GM23338 (cell line): ENCODE measurements around the gene LMO7.
"Not testable (repeated sequence)": the region's sequence is repeated elsewhere in the genome, so short reads cannot be mapped to it uniquely, and the experiment has no call there.

Experiments used
- EZH2 ChIP-seq: fragments of 200-600 bp; sonication (generic); IDR thresholded peaks from one replicate; pipeline ENCODE4 v1.8.0; 2017; ENCODE audit warnings: antibody characterized with exemption, mild to moderate bottlenecking, low read depth; ENCODE audit not compliant: unreplicated experiment
- POLR2AphosphoS5 ChIP-seq: IDR thresholded peaks from 2 replicates; pipeline ENCODE4 v1.6.1; 2016; ENCODE audit warnings: antibody characterized with exemption, low read depth
- TF ChIP-seq, protein P1 (sequence below), 2 experiments: fragments of 200-600 bp in 1 of 2; sonication (generic) in 1 of 2; conservative IDR thresholded peaks; 2 replicates each; pipeline versions ENCODE4 v1.5.1 to v1.6.1; 2016 to 2017; ENCODE audit warnings: antibody characterized with exemption in 2 of 2, low read depth in 2 of 2, mild to moderate bottlenecking in 2 of 2, moderate library complexity in 1 of 2
- TF ChIP-seq, protein P2 (sequence below): fragments of 250-450 bp; sonication (Bioruptor Pico); IDR thresholded peaks from 2 replicates; pipeline ENCODE4 v1.5.0; 2020; ENCODE audit warnings: mild to moderate bottlenecking, moderate library complexity
- TF ChIP-seq, protein P3 (sequence below): IDR thresholded peaks from 2 replicates; pipeline ENCODE4 v1.6.1; 2016; ENCODE audit warnings: antibody characterized with exemption
- TF ChIP-seq, protein P4 (sequence below): IDR thresholded peaks from one replicate; pipeline ENCODE4 v1.6.1; 2018; ENCODE audit warnings: antibody characterized with exemption; ENCODE audit not compliant: unreplicated experiment

DNA sequence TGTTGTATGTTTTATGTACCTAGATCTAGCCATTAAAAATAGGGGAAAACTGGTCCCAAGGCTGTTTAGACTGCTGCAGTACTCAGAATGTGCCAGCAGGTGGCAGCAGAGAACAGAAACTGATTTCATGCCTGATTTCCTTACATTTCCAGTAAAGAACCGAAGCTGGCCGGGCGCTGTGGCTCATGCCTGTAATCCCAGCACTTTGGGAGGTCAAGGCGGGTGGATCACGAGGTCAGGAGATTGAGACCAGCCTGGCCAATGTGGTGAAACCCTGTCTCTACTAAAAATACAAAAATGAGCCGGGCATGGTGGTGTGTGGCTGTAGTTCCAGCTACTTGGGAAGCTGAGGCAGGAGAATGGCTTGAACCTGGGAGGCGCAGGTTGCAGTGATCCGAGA, 59.8 kb downstream of the LMO7 start:
- TF ChIP-seq, protein P1, sequence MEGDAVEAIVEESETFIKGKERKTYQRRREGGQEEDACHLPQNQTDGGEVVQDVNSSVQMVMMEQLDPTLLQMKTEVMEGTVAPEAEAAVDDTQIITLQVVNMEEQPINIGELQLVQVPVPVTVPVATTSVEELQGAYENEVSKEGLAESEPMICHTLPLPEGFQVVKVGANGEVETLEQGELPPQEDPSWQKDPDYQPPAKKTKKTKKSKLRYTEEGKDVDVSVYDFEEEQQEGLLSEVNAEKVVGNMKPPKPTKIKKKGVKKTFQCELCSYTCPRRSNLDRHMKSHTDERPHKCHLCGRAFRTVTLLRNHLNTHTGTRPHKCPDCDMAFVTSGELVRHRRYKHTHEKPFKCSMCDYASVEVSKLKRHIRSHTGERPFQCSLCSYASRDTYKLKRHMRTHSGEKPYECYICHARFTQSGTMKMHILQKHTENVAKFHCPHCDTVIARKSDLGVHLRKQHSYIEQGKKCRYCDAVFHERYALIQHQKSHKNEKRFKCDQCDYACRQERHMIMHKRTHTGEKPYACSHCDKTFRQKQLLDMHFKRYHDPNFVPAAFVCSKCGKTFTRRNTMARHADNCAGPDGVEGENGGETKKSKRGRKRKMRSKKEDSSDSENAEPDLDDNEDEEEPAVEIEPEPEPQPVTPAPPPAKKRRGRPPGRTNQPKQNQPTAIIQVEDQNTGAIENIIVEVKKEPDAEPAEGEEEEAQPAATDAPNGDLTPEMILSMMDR (conservative IDR thresholded peaks at IDR 0.05; ENCODE audit: low read depth in 2 of 2), result peak; percentile 91 to 98
- TF ChIP-seq POLR2AphosphoS5, EZH2: not testable (repeated sequence)
- TF ChIP-seq, protein P2, sequence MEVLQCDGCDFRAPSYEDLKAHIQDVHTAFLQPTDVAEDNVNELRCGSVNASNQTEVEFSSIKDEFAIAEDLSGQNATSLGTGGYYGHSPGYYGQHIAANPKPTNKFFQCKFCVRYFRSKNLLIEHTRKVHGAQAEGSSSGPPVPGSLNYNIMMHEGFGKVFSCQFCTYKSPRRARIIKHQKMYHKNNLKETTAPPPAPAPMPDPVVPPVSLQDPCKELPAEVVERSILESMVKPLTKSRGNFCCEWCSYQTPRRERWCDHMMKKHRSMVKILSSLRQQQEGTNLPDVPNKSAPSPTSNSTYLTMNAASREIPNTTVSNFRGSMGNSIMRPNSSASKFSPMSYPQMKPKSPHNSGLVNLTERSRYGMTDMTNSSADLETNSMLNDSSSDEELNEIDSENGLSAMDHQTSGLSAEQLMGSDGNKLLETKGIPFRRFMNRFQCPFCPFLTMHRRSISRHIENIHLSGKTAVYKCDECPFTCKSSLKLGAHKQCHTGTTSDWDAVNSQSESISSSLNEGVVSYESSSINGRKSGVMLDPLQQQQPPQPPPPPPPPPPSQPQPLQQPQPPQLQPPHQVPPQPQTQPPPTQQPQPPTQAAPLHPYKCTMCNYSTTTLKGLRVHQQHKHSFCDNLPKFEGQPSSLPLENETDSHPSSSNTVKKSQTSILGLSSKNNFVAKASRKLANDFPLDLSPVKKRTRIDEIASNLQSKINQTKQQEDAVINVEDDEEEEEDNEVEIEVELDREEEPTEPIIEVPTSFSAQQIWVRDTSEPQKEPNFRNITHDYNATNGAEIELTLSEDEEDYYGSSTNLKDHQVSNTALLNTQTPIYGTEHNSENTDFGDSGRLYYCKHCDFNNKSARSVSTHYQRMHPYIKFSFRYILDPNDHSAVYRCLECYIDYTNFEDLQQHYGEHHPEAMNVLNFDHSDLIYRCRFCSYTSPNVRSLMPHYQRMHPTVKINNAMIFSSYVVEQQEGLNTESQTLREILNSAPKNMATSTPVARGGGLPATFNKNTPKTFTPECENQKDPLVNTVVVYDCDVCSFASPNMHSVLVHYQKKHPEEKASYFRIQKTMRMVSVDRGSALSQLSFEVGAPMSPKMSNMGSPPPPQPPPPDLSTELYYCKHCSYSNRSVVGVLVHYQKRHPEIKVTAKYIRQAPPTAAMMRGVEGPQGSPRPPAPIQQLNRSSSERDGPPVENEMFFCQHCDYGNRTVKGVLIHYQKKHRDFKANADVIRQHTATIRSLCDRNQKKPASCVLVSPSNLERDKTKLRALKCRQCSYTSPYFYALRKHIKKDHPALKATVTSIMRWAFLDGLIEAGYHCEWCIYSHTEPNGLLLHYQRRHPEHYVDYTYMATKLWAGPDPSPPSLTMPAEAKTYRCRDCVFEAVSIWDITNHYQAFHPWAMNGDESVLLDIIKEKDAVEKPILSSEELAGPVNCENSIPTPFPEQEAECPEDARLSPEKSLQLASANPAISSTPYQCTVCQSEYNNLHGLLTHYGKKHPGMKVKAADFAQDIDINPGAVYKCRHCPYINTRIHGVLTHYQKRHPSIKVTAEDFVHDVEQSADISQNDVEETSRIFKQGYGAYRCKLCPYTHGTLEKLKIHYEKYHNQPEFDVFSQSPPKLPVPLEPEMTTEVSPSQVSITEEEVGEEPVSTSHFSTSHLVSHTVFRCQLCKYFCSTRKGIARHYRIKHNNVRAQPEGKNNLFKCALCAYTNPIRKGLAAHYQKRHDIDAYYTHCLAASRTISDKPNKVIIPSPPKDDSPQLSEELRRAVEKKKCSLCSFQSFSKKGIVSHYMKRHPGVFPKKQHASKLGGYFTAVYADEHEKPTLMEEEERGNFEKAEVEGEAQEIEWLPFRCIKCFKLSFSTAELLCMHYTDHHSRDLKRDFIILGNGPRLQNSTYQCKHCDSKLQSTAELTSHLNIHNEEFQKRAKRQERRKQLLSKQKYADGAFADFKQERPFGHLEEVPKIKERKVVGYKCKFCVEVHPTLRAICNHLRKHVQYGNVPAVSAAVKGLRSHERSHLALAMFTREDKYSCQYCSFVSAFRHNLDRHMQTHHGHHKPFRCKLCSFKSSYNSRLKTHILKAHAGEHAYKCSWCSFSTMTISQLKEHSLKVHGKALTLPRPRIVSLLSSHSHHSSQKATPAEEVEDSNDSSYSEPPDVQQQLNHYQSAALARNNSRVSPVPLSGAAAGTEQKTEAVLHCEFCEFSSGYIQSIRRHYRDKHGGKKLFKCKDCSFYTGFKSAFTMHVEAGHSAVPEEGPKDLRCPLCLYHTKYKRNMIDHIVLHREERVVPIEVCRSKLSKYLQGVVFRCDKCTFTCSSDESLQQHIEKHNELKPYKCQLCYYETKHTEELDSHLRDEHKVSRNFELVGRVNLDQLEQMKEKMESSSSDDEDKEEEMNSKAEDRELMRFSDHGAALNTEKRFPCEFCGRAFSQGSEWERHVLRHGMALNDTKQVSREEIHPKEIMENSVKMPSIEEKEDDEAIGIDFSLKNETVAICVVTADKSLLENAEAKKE, result not testable (repeated sequence)
- TF ChIP-seq, protein P3, sequence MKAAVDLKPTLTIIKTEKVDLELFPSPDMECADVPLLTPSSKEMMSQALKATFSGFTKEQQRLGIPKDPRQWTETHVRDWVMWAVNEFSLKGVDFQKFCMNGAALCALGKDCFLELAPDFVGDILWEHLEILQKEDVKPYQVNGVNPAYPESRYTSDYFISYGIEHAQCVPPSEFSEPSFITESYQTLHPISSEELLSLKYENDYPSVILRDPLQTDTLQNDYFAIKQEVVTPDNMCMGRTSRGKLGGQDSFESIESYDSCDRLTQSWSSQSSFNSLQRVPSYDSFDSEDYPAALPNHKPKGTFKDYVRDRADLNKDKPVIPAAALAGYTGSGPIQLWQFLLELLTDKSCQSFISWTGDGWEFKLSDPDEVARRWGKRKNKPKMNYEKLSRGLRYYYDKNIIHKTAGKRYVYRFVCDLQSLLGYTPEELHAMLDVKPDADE, result not testable (repeated sequence)
- TF ChIP-seq, protein P4, sequence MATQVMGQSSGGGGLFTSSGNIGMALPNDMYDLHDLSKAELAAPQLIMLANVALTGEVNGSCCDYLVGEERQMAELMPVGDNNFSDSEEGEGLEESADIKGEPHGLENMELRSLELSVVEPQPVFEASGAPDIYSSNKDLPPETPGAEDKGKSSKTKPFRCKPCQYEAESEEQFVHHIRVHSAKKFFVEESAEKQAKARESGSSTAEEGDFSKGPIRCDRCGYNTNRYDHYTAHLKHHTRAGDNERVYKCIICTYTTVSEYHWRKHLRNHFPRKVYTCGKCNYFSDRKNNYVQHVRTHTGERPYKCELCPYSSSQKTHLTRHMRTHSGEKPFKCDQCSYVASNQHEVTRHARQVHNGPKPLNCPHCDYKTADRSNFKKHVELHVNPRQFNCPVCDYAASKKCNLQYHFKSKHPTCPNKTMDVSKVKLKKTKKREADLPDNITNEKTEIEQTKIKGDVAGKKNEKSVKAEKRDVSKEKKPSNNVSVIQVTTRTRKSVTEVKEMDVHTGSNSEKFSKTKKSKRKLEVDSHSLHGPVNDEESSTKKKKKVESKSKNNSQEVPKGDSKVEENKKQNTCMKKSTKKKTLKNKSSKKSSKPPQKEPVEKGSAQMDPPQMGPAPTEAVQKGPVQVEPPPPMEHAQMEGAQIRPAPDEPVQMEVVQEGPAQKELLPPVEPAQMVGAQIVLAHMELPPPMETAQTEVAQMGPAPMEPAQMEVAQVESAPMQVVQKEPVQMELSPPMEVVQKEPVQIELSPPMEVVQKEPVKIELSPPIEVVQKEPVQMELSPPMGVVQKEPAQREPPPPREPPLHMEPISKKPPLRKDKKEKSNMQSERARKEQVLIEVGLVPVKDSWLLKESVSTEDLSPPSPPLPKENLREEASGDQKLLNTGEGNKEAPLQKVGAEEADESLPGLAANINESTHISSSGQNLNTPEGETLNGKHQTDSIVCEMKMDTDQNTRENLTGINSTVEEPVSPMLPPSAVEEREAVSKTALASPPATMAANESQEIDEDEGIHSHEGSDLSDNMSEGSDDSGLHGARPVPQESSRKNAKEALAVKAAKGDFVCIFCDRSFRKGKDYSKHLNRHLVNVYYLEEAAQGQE, result not testable (repeated sequence)
